Sigmoid colon (tissue), 4 donors: Measurements from ENCODE around the gene HK1.

Experiments used
- EP300 ChIP-seq, 4 donors: sonication (generic); formaldehyde crosslinking; IDR thresholded peaks; one replicate each; pipeline ENCODE4 v1.6.1; 2017; ENCODE audit warnings: antibody characterized with exemption in 4 of 4
- POLR2A ChIP-seq, 2 donors: fragments of 450-650 bp; IDR thresholded peaks; one replicate each; pipeline ENCODE4 v1.6.1; 2016; ENCODE audit warnings: antibody characterized with exemption in 2 of 2, mild to moderate bottlenecking in 2 of 2, moderate library complexity in 2 of 2
- TF ChIP-seq, protein P1 (sequence below), 4 experiments: fragments of 450-650 bp in 3 of 4; fragments of 200-600 bp in 1 of 4; IDR thresholded peaks; one replicate each; pipeline ENCODE4 v1.5.1; 2016 to 2019; ENCODE audit warnings: antibody characterized with exemption in 4 of 4, mild to moderate bottlenecking in 3 of 4, moderate library complexity in 2 of 4

GRCh38 chr10:69377933-69378332, 99.6 kb downstream of the HK1 start:
- TF ChIP-seq, protein P1, sequence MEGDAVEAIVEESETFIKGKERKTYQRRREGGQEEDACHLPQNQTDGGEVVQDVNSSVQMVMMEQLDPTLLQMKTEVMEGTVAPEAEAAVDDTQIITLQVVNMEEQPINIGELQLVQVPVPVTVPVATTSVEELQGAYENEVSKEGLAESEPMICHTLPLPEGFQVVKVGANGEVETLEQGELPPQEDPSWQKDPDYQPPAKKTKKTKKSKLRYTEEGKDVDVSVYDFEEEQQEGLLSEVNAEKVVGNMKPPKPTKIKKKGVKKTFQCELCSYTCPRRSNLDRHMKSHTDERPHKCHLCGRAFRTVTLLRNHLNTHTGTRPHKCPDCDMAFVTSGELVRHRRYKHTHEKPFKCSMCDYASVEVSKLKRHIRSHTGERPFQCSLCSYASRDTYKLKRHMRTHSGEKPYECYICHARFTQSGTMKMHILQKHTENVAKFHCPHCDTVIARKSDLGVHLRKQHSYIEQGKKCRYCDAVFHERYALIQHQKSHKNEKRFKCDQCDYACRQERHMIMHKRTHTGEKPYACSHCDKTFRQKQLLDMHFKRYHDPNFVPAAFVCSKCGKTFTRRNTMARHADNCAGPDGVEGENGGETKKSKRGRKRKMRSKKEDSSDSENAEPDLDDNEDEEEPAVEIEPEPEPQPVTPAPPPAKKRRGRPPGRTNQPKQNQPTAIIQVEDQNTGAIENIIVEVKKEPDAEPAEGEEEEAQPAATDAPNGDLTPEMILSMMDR (IDR thresholded peaks at IDR 0.05), result no peak
- no peak for TF ChIP-seq POLR2A (IDR thresholded peaks at IDR 0.05)
- no peak for TF ChIP-seq EP300 (IDR thresholded peaks at IDR 0.05)
